Thoracic aorta (tissue), 2 donors: Measurements from ENCODE around the gene PTPRM. TPM values are rescaled to one million over a fixed set of nuclear protein-coding genes. Genes with fewer than 3 reads are reported as not detected.

Experiments
- ATAC-seq: fragments of 150-250 bp; one replicate; pipeline ENCODE4 v1.8.0; 2017; ENCODE audit warnings: low read depth; ENCODE audit not compliant: insufficient number of reproducible peaks, low FRiP score
- DNase-seq: peaks from one replicate; pipeline ENCODE4 v3.0.0-alpha.2; 2020; ENCODE audit warnings: low spot score
- H3K27ac ChIP-seq, 2 donors: fragments of 200-600 bp; sonication (generic); 1 replicate in 1 of 2; 2 replicates in 1 of 2; pipeline ENCODE4 v1.5.1; 2016; ENCODE audit warnings: mild to moderate bottlenecking in 2 of 2, moderate library complexity in 2 of 2
- H3K27me3 ChIP-seq: fragments of 200-600 bp; sonication (generic); replicated peaks from 2 replicates; pipeline ENCODE4 v1.6.0; 2016; ENCODE audit warnings: mild to moderate bottlenecking; ENCODE audit not compliant: insufficient read depth
- H3K36me3 ChIP-seq: fragments of 200-600 bp; sonication (generic); one replicate; pipeline ENCODE4 v1.5.1; 2016
- H3K4me1 ChIP-seq, 2 donors: fragments of 200-600 bp; sonication (generic); 1 replicate in 1 of 2; 2 replicates in 1 of 2; pipeline versions ENCODE4 v1.5.1 to v1.6.0; 2016; ENCODE audit warnings: low read depth in 2 of 2, mild to moderate bottlenecking in 1 of 2; ENCODE audit not compliant: control insufficient read depth in 1 of 2
- H3K4me3 ChIP-seq: fragments of 200-600 bp; sonication (generic); 2 replicates; pipeline ENCODE4 v1.5.1; 2016; ENCODE audit warnings: mild to moderate bottlenecking
- H3K9me3 ChIP-seq: fragments of 200-600 bp; sonication (generic); 2 replicates; pipeline ENCODE4 v1.5.1; 2016
- CTCF ChIP-seq: fragments of 200-600 bp; sonication (generic); IDR thresholded peaks from one replicate; pipeline ENCODE4 v1.5.1; 2019; ENCODE audit warnings: antibody characterized with exemption
- total RNA-seq, 2 donors: library from RNA; depleted of rRNA; stranded (reverse); fragments of >200 nt; gene quantifications; one replicate each; pipeline versions ENCODE4 v1.1.0 to v1.2.3, GENCODE V29; 2016

Gene PTPRM
- total RNA-seq, 2 donors from 2014 or later, result 90.3 to 102 TPM

GRCh38 chr18:7524786-7525185, 42.3 kb upstream of the PTPRM start:
- no peaks in the 10 kb centered on the region for H3K36me3 ChIP-seq
- no peaks in the 10 kb centered on the region for H3K27me3 ChIP-seq
- DNase-seq (no peak), ATAC-seq (no peak)
- H3K4me3 ChIP-seq, result no peak overlapping the region
- no peak for TF ChIP-seq CTCF
- H3K27ac ChIP-seq, result no peak overlapping the region
- no peaks in the 10 kb centered on the region for H3K9me3 ChIP-seq
- no peaks in the 10 kb centered on the region for H3K4me1 ChIP-seq

DNA sequence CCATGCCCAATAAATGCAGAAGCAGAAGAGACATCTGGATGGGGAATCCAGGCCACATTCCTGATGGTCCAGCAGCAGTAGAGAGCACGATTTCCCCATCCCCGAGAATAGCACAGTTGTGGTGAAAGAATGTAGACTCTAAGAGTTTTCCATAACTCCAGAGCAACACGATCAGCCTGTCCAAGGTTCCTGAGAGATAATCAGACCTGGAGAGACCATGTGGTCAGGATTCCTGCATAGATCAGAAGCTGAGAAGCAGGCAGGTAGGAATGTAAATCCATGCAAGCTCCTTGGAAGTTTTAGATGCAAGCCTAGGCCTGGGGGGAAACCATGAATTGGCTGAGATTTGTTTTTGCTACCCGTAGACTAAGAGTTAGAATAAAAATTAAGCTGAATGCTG, 34.2 kb upstream of the PTPRM start:
- H3K4me1 ChIP-seq, result no peaks in the 10 kb centered on the region
- no peaks in the 10 kb centered on the region for H3K9me3 ChIP-seq
- DNase-seq (no peak), ATAC-seq (no peak)
- H3K36me3 ChIP-seq, result no peaks in the 10 kb centered on the region
- H3K27me3 ChIP-seq, result no peaks in the 10 kb centered on the region
- no peak for TF ChIP-seq CTCF
- H3K27ac ChIP-seq, result no peak overlapping the region
- no peak overlapping the region for H3K4me3 ChIP-seq

DNA sequence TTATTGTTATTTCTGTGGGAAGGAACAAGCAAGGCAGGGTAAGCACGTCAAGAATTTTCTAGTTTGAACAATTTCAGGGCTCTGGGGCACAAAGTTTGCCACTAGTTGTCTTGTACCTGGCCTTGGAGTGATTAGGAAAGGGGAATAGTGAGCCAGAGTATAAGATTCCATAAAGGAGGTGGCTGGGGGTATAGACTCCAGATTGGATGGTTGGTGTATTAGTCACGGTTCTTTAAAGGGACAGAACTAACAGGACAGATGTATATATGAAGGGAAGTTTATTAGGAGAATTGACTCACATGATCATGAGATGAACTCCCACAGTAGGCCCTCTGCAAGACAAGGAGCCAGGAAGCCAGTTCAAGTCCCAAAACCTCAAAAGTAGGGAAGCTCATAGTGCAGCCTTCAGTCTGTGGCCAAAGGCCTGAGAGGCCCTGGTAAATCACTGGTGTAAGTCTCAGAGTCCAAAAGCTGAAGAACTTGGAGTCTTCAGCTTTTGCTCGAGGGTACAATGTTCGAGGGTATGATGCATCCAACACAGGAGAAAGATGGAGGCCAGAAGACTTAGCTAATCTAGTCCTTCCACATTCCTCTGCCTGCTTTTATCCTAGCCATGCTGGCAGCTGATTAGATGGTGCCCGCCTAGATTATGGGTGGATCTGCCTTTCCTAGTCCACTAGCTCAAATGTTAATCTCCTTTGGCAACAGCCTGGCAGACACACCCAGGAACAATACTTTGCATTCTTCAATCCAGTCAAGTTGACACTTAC, 31.5 kb upstream of the PTPRM start:
- no peak overlapping the region for H3K4me3 ChIP-seq
- ATAC-seq (no peak), DNase-seq (no peak)
- H3K9me3 ChIP-seq, result no peaks in the 10 kb centered on the region
- no peaks in the 10 kb centered on the region for H3K36me3 ChIP-seq
- H3K27ac ChIP-seq, result no peak overlapping the region
- no peaks in the 10 kb centered on the region for H3K4me1 ChIP-seq
- H3K27me3 ChIP-seq, result no peaks in the 10 kb centered on the region
- no peak for TF ChIP-seq CTCF

GRCh38 chr18:7537145-7537544, 30.0 kb upstream of the PTPRM start:
- no peak for DNase-seq
- TF ChIP-seq CTCF, result no peak
- H3K4me1 ChIP-seq, result no peaks in the 10 kb centered on the region
- no peak overlapping the region for H3K4me3 ChIP-seq
- no peak for ATAC-seq
- H3K27ac ChIP-seq, result no peak overlapping the region
- H3K36me3 ChIP-seq, result no peaks in the 10 kb centered on the region
- H3K27me3 ChIP-seq, result no peaks in the 10 kb centered on the region
- no peaks in the 10 kb centered on the region for H3K9me3 ChIP-seq

- Histone ChIP-seq H3K36me3 (no peaks in the 10 kb centered on the region), H3K9me3 (no peaks in the 10 kb centered on the region), H3K27me3 (no peaks in the 10 kb centered on the region), H3K27ac (no peak overlapping the region), H3K4me3 (no peak overlapping the region), H3K4me1 (no peaks in the 10 kb centered on the region)
- DNase-seq, result no peak
- no peak for ATAC-seq
- no peak for TF ChIP-seq CTCF
Measured at GRCh38 chr18:7541835-7542234, 25.3 kb upstream of the PTPRM start.
